OCI-LY3 (cell line): ENCODE results near the gene RRP1.

ENCODE experiments used
- H2AFZ ChIP-seq: fragments of 200-600, 300-600 bp; shearing (Covaris generic); 2 replicates; pipeline ENCODE4 v1.6.0; 2014; ENCODE audit warnings: antibody characterized with exemption, low read depth, low read length
- H3K27ac ChIP-seq: fragments of 200-600, 300-600 bp; sonication (generic); 2 replicates; pipeline ENCODE4 v1.5.1; 2014; ENCODE audit warnings: mild to moderate bottlenecking, low read length, moderate library complexity, mixed read lengths
- H3K27me3 ChIP-seq: fragments of 200-600, 300-600 bp; sonication (generic); 2 replicates; pipeline ENCODE4 v1.6.1; 2014; ENCODE audit warnings: low read depth, low read length, mixed read lengths
- H3K36me3 ChIP-seq: fragments of 200-600, 300-600 bp; sonication (generic); replicated peaks from 2 replicates; pipeline ENCODE3; 2014; ENCODE audit warnings: low read depth, low read length, mixed read lengths
- H3K4me1 ChIP-seq: fragments of 300-600, 200-600 bp; sonication (generic); 2 replicates; pipeline ENCODE4 v1.6.1; 2014; ENCODE audit warnings: low read length, mixed read lengths
- H3K4me2 ChIP-seq: fragments of 200-600, 300-600 bp; sonication (generic); 2 replicates; pipeline ENCODE4 v1.6.1; 2014; ENCODE audit warnings: low read length, mixed read lengths
- H3K4me3 ChIP-seq: fragments of 300-600, 200-600 bp; sonication (generic); 2 replicates; pipeline ENCODE4 v1.5.1; 2014; ENCODE audit warnings: antibody characterized with exemption, mild to moderate bottlenecking, low read length, moderate library complexity
- H3K79me2 ChIP-seq: fragments of 300-600, 200-600 bp; shearing (Covaris generic); 2 replicates; pipeline ENCODE4 v1.6.1; 2014; ENCODE audit warnings: mild to moderate bottlenecking, low read length, mixed read lengths
- H3K9ac ChIP-seq: fragments of 300-600, 200-600 bp; shearing (Covaris generic); 2 replicates; pipeline ENCODE4 v1.6.0; 2014; ENCODE audit warnings: mild to moderate bottlenecking, low read length, moderate library complexity
- H3K9me3 ChIP-seq: fragments of 200-600, 300-600 bp; shearing (Covaris generic); 2 replicates; pipeline ENCODE4 v1.6.1; 2014; ENCODE audit warnings: low read length, mixed read lengths; ENCODE audit not compliant: insufficient read depth
- H4K20me1 ChIP-seq: fragments of 200-600, 300-600 bp; sonication (generic); 2 replicates; pipeline ENCODE4 v1.6.1; 2016; ENCODE audit warnings: low read length, mixed read lengths; ENCODE audit not compliant: insufficient read depth
- CTCF ChIP-seq: fragments of 200-600, 300-600 bp; sonication (generic); IDR thresholded peaks from 2 replicates; pipeline ENCODE4 v1.5.1; 2014; ENCODE audit warnings: antibody characterized with exemption, low read length, low read depth
- EZH2phosphoT487 ChIP-seq: fragments of 200-600 bp; shearing (Covaris generic); IDR thresholded peaks from 2 replicates; pipeline ENCODE4 v1.6.1; 2018; ENCODE audit warnings: antibody characterized with exemption, mixed run types, low read depth

RRP1 gene

GRCh38 chr21:43800566-43800965 is 11.2 kb downstream of the RRP1 start:
- no peak overlapping the region for H2AFZ ChIP-seq
- no peaks in the 10 kb centered on the region for H4K20me1 ChIP-seq
- H3K79me2 ChIP-seq = no peaks in the 10 kb centered on the region
- H3K9ac ChIP-seq = no peak overlapping the region
- H3K4me1 ChIP-seq = peaks cover 10% of the 10 kb centered on the region
- no peak overlapping the region for H3K4me2 ChIP-seq
- H3K9me3 ChIP-seq = no peaks in the 10 kb centered on the region
- H3K4me3 ChIP-seq = no peak overlapping the region
- peaks cover 37% of the 10 kb centered on the region for H3K36me3 ChIP-seq
- no peaks in the 10 kb centered on the region for H3K27me3 ChIP-seq
- no peak for TF ChIP-seq CTCF
- TF ChIP-seq EZH2phosphoT487 = no peak
- H3K27ac ChIP-seq = no peak overlapping the region

GRCh38 chr21:43801006-43801783 is 11.8 kb downstream of the RRP1 start:
- Histone ChIP-seq H3K79me2 (no peaks in the 10 kb centered on the region), H3K36me3 (peaks cover 40% of the 10 kb centered on the region), H3K27ac (no peak overlapping the region), H3K4me1 (peaks cover 17% of the 10 kb centered on the region), H4K20me1 (no peaks in the 10 kb centered on the region), H3K9ac (no peak overlapping the region), H2AFZ (no peak overlapping the region), H3K4me3 (no peak overlapping the region), H3K9me3 (peaks cover 3% of the 10 kb centered on the region; the same call in 1 of the 2 replicates), H3K27me3 (no peaks in the 10 kb centered on the region), H3K4me2 (no peak overlapping the region)
- no peak for TF ChIP-seq CTCF
- no peak for TF ChIP-seq EZH2phosphoT487

- Histone ChIP-seq H4K20me1 (no peaks in the 10 kb centered on the region), H3K27ac (no peak overlapping the region)
These were observed 13.4 kb downstream of the RRP1 start for GRCh38 chr21:43802713-43803313.

More at GRCh38 chr21:43802713-43803313, 13.4 kb downstream of the RRP1 start:
- H3K9me3 ChIP-seq = peaks cover 10% of the 10 kb centered on the region; the same call in 1 of the 2 replicates
- H3K4me2 ChIP-seq = no peak overlapping the region
- H2AFZ ChIP-seq = no peak overlapping the region
- H3K4me1 ChIP-seq = peaks cover 26% of the 10 kb centered on the region
- H3K9ac ChIP-seq = no peak overlapping the region
- no peak overlapping the region for H3K4me3 ChIP-seq
- peaks cover 50% of the 10 kb centered on the region for H3K36me3 ChIP-seq
- H3K79me2 ChIP-seq = peaks cover 8% of the 10 kb centered on the region
- no peak for TF ChIP-seq CTCF
- TF ChIP-seq EZH2phosphoT487 = no peak
- H3K27me3 ChIP-seq = no peaks in the 10 kb centered on the region
